Measurements from ENCODE around the gene LTN1. TPM values are rescaled to one million over a fixed set of nuclear protein-coding genes. Genes with fewer than 3 reads are reported as not detected.

Gene LTN1
- total RNA-seq, 6 experiments from 2014 or later = 19.8 to 23.4 (median 20.8) TPM

- no peak overlapping the region for H3K4me3 Mint-ChIP-seq
- no peak overlapping the region for H3K27ac Mint-ChIP-seq
- H3K36me3 Mint-ChIP-seq (ENCODE audit: low read depth) = no peaks in the 10 kb centered on the region; the same call in 1 of the 2 replicates
- TF ChIP-seq, protein P1, sequence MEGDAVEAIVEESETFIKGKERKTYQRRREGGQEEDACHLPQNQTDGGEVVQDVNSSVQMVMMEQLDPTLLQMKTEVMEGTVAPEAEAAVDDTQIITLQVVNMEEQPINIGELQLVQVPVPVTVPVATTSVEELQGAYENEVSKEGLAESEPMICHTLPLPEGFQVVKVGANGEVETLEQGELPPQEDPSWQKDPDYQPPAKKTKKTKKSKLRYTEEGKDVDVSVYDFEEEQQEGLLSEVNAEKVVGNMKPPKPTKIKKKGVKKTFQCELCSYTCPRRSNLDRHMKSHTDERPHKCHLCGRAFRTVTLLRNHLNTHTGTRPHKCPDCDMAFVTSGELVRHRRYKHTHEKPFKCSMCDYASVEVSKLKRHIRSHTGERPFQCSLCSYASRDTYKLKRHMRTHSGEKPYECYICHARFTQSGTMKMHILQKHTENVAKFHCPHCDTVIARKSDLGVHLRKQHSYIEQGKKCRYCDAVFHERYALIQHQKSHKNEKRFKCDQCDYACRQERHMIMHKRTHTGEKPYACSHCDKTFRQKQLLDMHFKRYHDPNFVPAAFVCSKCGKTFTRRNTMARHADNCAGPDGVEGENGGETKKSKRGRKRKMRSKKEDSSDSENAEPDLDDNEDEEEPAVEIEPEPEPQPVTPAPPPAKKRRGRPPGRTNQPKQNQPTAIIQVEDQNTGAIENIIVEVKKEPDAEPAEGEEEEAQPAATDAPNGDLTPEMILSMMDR (IDR thresholded peaks at IDR 0.05) = no peak
- no peaks in the 10 kb centered on the region for H3K4me1 Mint-ChIP-seq (ENCODE audit: low read depth)
- no peak for DNase-seq
- peaks cover 20% of the 10 kb centered on the region for H3K27me3 Mint-ChIP-seq (ENCODE audit: insufficient read depth)
- peaks cover 9% of the 10 kb centered on the region; the same call in 1 of the 2 replicates for H3K9me3 Mint-ChIP-seq
Observed at GRCh38 chr21:28893687-28894086, 99.0 kb downstream of the LTN1 start.

GRCh38 chr21:28892199-28893111 lies 100.2 kb downstream of the LTN1 start:
- Mint-ChIP-seq H3K4me3 (no peak overlapping the region), H3K9me3 (peaks cover 9% of the 10 kb centered on the region; the same call in 1 of the 2 replicates), H3K4me1 (ENCODE audit: low read depth) (no peaks in the 10 kb centered on the region), H3K36me3 (ENCODE audit: low read depth) (no peaks in the 10 kb centered on the region; the same call in 1 of the 2 replicates), H3K27me3 (ENCODE audit: insufficient read depth) (peaks cover 16% of the 10 kb centered on the region), H3K27ac (no peak overlapping the region)
- no peak for DNase-seq
- TF ChIP-seq, protein P1 (IDR thresholded peaks at IDR 0.05) = no peak

GRCh38 chr21:28885853-28886177 lies 106.9 kb downstream of the LTN1 start:
- Mint-ChIP-seq H3K4me3 (peak overlapping the region; percentile 99), H3K36me3 (ENCODE audit: low read depth) (peaks cover 9% of the 10 kb centered on the region), H3K27me3 (ENCODE audit: insufficient read depth) (peaks cover 10% of the 10 kb centered on the region; the same call in 1 of the 2 replicates), H3K9me3 (no peaks in the 10 kb centered on the region), H3K4me1 (ENCODE audit: low read depth) (peaks cover 21% of the 10 kb centered on the region), H3K27ac (peak overlapping the region; percentile 99)
- TF ChIP-seq, protein P1 (IDR thresholded peaks at IDR 0.05) = no peak
- peak; percentile 22 for DNase-seq

DNA sequence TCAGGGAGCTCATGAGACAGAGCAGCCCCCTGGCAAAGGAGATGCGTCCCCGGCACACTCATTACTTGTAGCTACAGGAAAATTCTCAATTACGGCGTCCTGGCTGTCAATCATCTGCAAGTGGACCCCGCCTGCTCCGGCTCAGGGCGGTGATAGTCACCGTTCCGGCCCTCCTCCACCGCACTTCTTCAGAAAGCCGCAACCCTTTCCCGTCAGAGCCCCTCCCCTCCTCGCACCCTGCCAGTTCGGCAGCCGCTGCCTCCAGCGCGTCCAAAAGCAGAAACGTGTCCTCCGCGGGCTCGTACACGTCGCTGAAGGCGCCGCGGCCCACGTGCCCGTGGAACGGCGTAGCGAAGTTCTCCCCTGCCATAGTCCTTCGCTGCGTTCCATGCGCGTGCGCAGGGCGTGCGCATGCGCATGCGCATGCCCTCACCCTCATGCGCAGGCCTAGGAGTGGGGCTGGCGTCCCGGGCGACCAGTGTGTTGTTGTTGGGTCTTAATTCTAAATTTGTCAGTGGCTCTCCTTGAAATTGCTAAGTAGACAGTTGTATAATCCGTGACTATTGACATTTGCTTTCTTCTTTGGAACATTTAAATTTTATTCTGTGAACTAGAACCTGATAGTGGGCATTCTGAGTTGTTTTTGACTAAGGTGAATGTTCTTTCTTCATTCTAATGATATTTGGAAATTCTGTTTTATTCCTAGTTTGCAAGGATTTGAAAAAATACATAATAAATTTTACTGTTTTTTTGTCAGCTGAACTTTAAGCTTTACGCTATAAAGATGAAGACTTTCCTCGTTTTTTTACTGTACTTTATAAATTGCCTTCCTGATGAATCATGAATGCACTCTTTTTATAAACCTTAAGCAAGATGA lies 107.5 kb downstream of the LTN1 start:
- peaks cover 21% of the 10 kb centered on the region for H3K4me1 Mint-ChIP-seq (ENCODE audit: low read depth)
- no peaks in the 10 kb centered on the region for H3K9me3 Mint-ChIP-seq
- peak; percentile 90 for DNase-seq
- peak overlapping the region; percentile 99 for H3K4me3 Mint-ChIP-seq
- peaks cover 9% of the 10 kb centered on the region for H3K36me3 Mint-ChIP-seq (ENCODE audit: low read depth)
- peak overlapping the region; percentile 99 for H3K27ac Mint-ChIP-seq
- TF ChIP-seq, protein P1 (IDR thresholded peaks at IDR 0.05) = no peak
- H3K27me3 Mint-ChIP-seq (ENCODE audit: insufficient read depth) = peaks cover 8% of the 10 kb centered on the region; the same call in 1 of the 2 replicates

DNA sequence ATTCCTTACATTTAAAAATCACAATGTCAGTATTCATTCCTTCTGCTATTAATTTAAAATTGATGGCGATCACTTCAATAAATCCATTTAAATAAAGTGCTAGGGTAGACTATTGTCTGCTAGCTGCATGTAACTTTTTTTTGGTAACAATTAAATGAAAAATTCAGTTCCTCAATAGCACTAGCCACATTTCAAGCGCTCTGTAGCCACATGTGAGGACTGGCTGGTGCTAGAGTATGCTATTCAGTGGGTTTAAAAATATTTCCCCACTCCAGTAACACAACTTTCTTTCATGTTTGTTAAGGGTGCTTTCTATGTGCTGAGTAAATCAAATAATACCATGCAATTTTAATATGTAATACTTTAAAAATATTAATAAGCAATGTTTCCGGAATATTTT lies 108.2 kb downstream of the LTN1 start:
- TF ChIP-seq, protein P1 (IDR thresholded peaks at IDR 0.05) = no peak
- peaks cover 21% of the 10 kb centered on the region for H3K4me1 Mint-ChIP-seq (ENCODE audit: low read depth)
- no peak for DNase-seq
- no peaks in the 10 kb centered on the region for H3K9me3 Mint-ChIP-seq
- H3K27ac Mint-ChIP-seq = peak overlapping the region; percentile 99
- peaks cover 9% of the 10 kb centered on the region for H3K36me3 Mint-ChIP-seq (ENCODE audit: low read depth)
- H3K4me3 Mint-ChIP-seq = peak overlapping the region; percentile 99
- H3K27me3 Mint-ChIP-seq (ENCODE audit: insufficient read depth) = 0 out of 2 replicates have a peak, but pooled peaks cover 3% of the 10 kb centered on the region
